Motor neuron (in vitro differentiated cells): ENCODE results near the gene VAT1L. TPM values are rescaled to one million over a fixed set of nuclear protein-coding genes. Genes with fewer than 3 reads are reported as not detected.
A peak's percentile ranks its signal among the peaks of the same experiment; 100 is the strongest.

Source experiments
- ATAC-seq, 8 experiments: fragments of 200-7000 bp; cut with Tn5 transposase; replicated peaks in 6 of 8; 2 replicates each; pipeline ENCODE4 v1.8.0; 2021; ENCODE audit warnings: mild to moderate bottlenecking in 8 of 8, moderate library complexity in 8 of 8
- H3K27ac ChIP-seq, 2 donors: fragments of 250-450 bp; sonication (Bioruptor Pico); 2 replicates each; pipeline ENCODE4 v1.9.0; 2021; ENCODE audit warnings: antibody characterized with exemption in 2 of 2, mild to moderate bottlenecking in 2 of 2, moderate library complexity in 1 of 2
- H3K4me1 ChIP-seq, 2 donors: fragments of 250-450 bp; sonication (Bioruptor Pico); replicated peaks in 1 of 2; 2 replicates each; pipeline ENCODE4 v1.6.1; 2021; ENCODE audit warnings: antibody characterized with exemption in 2 of 2, mild to moderate bottlenecking in 2 of 2, moderate library complexity in 1 of 2
- H3K4me3 ChIP-seq, 5 donors: fragments of 250-450 bp; sonication (Bioruptor Pico); 2 replicates each; pipeline ENCODE4 v1.9.0; 2021; ENCODE audit warnings: antibody characterized with exemption in 5 of 5, mild to moderate bottlenecking in 5 of 5, moderate library complexity in 4 of 5
- WGBS, 10 experiments: fragments of 450-650 bp; shearing (Covaris generic); methylation state at CpG; one replicate each; pipeline ENCODE4 v1.0.0; 2022; 5-methylcytosine and 5-hydroxymethylcytosine counted together
- in situ Hi-C, 9 experiments: fragments of 400-800 bp; cut with MboI; loops; one replicate each; pipeline ENCODE4 v1.15.0; 2021; ENCODE audit warnings: low sequenced_read_pairs in 9 of 9, low pct_unique_long_range_greater_than_20kb in 2 of 9; ENCODE audit not compliant: unreplicated experiment in 9 of 9
- total RNA-seq, 8 experiments: library from RNA; unstranded; fragments of 300-600 nt; gene quantifications; 2 replicates each; pipeline versions ENCODE4 v1.2.3 to v1.2.4, GENCODE V29; 2022

Gene VAT1L
- total RNA-seq, 8 experiments from 2014 or later: 0.17 to 195 (median 16.1) TPM

DNA sequence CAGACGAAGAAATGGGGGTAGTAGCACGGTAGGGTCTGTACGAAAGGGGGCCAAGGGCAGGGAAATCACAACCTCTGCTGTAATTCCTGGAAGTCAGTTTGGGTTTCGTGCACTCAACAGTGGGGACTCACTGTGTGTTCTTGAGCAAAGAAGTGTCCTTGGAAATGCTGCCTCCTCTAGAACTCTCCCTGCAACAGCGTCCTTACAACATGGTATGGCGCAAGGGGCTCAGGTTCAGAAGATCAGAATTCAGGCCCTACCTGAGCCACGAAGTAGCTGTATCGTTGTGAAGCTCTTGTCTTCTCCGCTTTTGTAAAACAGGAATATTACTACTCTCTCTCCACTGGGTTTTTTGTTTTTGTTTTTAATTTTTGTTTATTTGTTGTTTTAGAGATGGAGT is 127.7 kb downstream of the VAT1L start:
- no peak for ATAC-seq
- Histone ChIP-seq H3K4me3 (no peak overlapping the region), H3K4me1 (peaks cover 31 to 43% of the 10 kb centered on the region in 2 donors), H3K27ac (no peak overlapping the region)
- in situ Hi-C loops: no loop called here
- whole genome bisulfite sequencing, 10 experiments: 67 to 100% (median 92%) methylated on average over 2 to 6 of the region's 9 CpGs; no CpG with 5 or more reads in 1 of the 10 experiments

DNA sequence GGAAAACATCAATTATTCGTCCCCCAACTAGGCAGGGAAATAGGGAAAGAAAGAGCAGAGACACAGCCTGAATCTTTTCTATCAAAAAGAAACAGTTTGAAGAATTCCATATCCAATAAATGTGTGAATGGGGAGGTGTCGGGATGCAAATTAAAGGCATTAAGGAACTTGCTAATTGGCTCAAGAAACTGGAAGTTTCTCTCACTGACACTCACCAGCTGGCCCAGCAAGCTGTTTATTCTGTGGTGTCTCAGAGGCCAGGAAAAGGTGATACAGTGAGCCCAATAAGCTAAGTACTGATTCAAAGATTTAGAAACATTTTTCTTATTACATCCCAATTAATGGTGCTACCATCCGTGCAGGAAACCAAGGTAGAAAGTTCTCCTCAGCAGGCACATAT is 129.6 kb downstream of the VAT1L start:
- peaks cover 31 to 46% of the 10 kb centered on the region in 2 donors for H3K4me1 ChIP-seq
- H3K27ac ChIP-seq: no peak overlapping the region
- in situ Hi-C loops: no loop called here
- H3K4me3 ChIP-seq: no peak overlapping the region
- no peak for ATAC-seq
- 53 to 100% (median 77%) methylated on average over 1 to 3 of the region's 3 CpGs; no CpG with 5 or more reads in 2 of the 10 experiments for WGBS, 10 experiments

DNA sequence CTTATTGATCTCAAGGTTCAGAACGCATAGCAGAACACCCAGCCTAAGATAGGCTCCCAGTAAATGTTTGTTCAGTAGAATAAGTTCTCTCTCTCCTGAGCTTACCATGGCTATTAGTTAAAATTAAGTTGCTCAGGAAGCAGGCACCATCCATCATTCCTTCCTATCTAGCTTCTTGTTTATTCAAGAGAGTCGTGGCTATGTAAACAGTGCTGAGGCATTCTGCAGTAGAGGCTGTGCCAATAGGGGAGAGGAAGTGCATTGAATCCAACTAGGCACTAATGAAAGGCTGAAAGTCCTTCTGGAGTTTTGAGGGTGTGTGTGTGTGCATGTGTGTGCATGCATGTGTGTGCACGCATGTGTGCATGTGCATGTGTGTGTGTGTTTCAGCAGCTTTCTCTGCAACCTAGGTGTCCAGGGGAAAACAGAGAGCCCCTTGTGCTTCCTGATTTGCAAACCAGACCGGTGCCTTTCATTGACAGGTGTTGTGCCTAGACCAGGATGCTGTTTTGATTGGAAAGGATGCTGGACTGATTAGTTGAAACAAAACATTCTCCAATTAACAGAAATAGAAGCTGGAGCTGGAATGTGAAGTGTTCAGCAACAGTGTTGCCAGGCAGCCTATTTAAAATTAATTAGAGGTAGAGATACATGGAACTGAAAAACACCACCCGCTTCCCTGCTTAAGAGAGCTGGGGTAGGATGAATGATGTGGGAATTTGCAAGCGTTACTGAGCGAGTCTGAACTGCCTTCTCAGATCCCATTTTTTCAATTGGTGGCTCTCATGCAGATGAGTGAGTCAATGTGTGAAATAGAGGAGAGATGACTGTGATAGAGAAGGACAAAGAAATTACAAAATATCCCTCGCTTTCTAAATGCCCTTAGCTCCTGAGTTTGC is 130.7 kb downstream of the VAT1L start:
- peaks cover 23 to 47% of the 10 kb centered on the region in 2 donors for H3K4me1 ChIP-seq
- peak in 5 of 8 experiments; percentile 82 to 91 (median 90) for ATAC-seq
- H3K4me3 ChIP-seq: no peak overlapping the region
- in situ Hi-C loops: no loop called here
- WGBS, 10 experiments: 41 to 86% (median 54%) methylated on average over 1 to 7 of the region's 8 CpGs; no CpG with 5 or more reads in 1 of the 10 experiments
- H3K27ac ChIP-seq: peak overlapping the region in 1 of 2 donors; percentile 21

DNA sequence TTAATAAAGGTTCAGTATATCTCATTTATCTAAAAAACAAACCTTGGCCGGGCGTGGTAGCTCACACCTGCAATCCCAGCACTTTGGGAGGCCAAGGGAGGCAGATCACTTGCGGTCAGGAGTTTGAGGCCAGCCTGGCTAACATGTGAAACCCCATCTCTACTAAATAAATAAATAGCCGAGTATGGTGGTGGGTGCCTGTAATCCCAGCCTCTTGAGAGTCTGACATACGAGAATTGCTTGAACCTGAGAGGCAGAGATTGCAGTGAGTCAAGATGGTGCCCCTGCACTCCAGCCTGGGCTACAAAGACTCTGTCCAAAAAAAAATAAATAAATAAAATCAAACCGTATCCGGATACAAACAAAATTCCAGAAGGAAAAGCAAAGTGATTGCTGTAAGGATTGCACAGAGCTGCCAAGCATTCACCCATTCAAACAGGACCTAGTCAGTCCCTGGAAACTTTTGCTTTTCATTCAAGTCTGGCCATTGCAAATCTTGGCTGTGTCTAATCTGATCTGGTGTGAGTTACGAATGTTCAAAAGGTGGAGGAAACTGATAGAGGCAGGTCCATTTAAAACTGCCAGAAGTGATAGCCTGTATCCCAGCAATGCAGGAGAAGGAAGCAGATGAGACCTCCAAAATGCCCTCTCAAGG is 131.5 kb downstream of the VAT1L start:
- 51 to 100% (median 86%) methylated on average over 2 to 6 of the region's 8 CpGs; no CpG with 5 or more reads in 2 of the 10 experiments for WGBS, 10 experiments
- ATAC-seq: no peak
- in situ Hi-C loops: no loop called here
- Histone ChIP-seq H3K4me1 (peaks cover 18 to 48% of the 10 kb centered on the region in 2 donors), H3K27ac (peak overlapping the region in 1 of 2 donors; percentile 21), H3K4me3 (no peak overlapping the region)

DNA sequence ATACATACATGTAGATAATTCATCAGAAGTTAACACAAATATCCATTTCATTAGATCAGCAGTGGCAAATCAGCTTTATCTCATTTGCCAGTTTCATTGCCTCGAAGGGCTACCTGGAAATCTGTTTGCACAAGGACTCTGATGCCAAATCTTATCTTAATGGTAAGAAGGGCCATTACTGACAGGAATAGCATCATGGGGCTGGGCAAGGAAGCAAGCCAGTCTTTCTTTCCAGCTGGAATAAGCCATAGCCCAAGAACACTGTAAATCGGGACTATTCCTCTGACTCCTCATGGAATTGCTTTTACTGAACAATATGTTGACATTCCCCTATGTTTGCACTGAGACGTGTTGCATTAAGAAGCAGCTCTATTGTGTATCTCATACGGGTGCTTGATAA is 132.6 kb downstream of the VAT1L start:
- no peak for ATAC-seq
- Histone ChIP-seq H3K27ac (no peak overlapping the region), H3K4me3 (no peak overlapping the region), H3K4me1 (peaks cover 18 to 52% of the 10 kb centered on the region in 2 donors)
- 17 to 95% (median 76%) methylated on average over 1 to 4 of the region's 4 CpGs; no CpG with 5 or more reads in 3 of the 10 experiments for WGBS, 10 experiments
- in situ Hi-C loops: no loop called here

DNA sequence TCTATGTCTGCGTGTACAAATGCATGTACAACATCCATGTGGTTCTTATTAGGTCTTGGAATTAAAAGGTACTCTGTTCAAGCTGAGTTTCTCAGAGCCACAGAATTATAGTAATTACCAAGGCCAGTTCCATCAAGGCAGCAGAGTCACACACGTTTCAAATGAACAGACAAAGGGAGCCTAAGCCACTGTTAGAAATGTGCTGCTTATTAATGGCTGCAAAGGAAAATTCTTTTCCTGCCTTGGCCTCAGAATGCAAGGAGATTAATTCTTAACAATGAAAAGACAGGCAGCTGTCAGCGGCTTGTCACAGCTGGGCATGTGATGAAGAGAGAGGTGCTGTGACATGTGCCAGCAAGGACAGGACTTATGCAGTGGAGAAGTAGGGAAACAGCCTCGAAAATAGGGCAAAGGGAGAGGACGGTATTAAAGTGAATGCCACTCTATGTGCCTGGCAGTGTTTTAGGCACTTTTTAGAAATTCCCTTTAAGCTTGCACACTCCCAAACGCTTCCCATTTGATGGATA is 133.9 kb downstream of the VAT1L start:
- Histone ChIP-seq H3K27ac (no peak overlapping the region), H3K4me3 (no peak overlapping the region), H3K4me1 (peaks cover 18 to 52% of the 10 kb centered on the region in 2 donors)
- in situ Hi-C loops: no loop called here
- no peak for ATAC-seq
- 0 to 87% (median 60%) methylated on average over 1 to 4 of the region's 6 CpGs; no CpG with 5 or more reads in 1 of the 10 experiments for WGBS, 10 experiments

DNA sequence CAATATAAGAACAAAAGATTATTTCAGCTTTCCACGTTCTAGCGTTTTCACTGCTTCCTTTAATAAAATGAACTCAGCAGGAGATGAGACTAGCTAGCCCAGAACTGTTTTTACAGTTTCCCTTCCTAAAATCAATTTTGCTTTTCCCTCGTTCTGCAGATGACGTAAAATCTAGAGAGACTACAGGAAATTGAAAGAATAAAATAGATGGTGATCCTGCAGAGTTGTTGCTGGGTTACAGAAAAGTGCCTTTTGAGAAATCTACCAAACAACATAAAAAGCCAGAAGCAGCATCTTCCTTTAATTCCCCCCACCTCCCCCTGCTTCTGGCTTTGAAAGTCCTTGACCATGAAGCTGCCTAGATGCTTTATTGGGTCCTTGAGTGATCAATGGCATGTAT is 137.2 kb downstream of the VAT1L start:
- no peak overlapping the region for H3K27ac ChIP-seq
- peaks cover 0 to 27% of the 10 kb centered on the region in 2 donors for H3K4me1 ChIP-seq
- in situ Hi-C loops: no loop called here
- WGBS, 10 experiments: 68 to 94% (median 80%) methylated on average over 2 to 4 of the region's 4 CpGs; no CpG with 5 or more reads in 2 of the 10 experiments
- H3K4me3 ChIP-seq: no peak overlapping the region
- ATAC-seq: no peak

DNA sequence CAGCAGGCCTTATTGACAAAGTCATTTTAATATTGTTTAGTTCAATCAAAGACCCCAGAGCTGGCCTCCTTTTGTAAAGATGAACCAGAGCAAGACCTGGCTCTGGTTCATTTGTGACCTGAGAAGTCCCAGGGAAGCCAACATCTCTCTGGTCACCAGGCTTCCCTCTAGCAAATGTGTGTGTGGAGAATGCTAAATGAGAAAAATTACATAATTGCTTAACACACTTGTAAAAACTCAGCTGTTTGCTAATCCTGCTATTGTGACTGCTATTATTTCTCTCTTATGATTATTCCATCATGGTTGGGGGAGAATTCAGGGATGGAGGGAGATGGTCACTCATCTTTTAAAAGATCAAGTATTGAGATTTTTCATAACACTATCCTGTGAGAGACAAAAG is 139.7 kb downstream of the VAT1L start:
- Histone ChIP-seq H3K4me1 (peaks cover 0 to 17% of the 10 kb centered on the region in 2 donors), H3K4me3 (no peak overlapping the region), H3K27ac (no peak overlapping the region)
- in situ Hi-C loops: no loop called here
- peak in 2 of 8 experiments; percentile 52 to 62 for ATAC-seq

DNA sequence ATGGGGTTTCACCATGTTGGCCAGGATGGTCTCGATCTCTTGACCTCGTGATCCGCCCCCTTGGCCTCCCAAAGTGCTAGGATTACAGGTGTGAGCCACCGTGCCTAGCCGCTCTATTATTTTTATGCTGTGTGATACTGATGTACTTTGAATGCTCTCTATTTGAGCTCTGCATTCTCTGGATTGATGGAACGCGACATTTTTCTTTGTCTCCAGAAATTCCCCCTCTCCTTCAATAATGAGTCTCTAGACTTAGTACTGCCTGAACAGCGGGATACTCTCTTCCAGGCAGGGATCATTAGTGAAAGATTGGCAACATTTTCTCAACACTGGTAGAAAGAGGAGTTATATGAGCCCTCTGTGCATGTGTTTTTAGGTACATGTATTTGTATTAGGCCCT is 140.6 kb downstream of the VAT1L start:
- ATAC-seq: no peak
- Histone ChIP-seq H3K27ac (no peak overlapping the region), H3K4me3 (no peak overlapping the region), H3K4me1 (peaks cover 0 to 8% of the 10 kb centered on the region in 2 donors)
- WGBS, 10 experiments: 40 to 100% (median 95%) methylated on average over 1 to 8 of the region's 8 CpGs; no CpG with 5 or more reads in 5 of the 10 experiments
- in situ Hi-C loops: no loop called here

DNA sequence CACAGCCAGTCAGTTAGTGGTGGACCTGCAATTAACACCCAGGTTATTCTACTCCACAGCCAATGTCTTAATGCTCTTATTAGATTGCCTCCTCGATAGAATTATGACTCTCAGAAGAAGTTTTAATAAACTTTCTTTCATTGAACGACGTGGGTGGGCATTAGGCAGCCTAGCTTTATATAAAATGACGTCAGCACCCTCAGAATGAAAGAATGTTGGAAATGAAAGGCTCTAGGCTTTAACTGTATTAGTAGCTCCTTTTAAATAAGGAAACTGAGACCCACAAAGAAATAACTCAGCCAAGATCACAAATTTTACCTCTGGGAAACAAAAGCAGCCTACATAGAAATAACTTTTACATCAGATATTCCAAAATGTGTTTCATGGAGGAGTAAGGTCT is 142.7 kb downstream of the VAT1L start:
- no peak overlapping the region for H3K27ac ChIP-seq
- in situ Hi-C loops: no loop called here
- no peak for ATAC-seq
- H3K4me3 ChIP-seq: no peak overlapping the region
- no peaks in the 10 kb centered on the region for H3K4me1 ChIP-seq
- 0 to 100% (median 70%) methylated on average over 1 to 4 of the region's 4 CpGs for WGBS, 10 experiments

DNA sequence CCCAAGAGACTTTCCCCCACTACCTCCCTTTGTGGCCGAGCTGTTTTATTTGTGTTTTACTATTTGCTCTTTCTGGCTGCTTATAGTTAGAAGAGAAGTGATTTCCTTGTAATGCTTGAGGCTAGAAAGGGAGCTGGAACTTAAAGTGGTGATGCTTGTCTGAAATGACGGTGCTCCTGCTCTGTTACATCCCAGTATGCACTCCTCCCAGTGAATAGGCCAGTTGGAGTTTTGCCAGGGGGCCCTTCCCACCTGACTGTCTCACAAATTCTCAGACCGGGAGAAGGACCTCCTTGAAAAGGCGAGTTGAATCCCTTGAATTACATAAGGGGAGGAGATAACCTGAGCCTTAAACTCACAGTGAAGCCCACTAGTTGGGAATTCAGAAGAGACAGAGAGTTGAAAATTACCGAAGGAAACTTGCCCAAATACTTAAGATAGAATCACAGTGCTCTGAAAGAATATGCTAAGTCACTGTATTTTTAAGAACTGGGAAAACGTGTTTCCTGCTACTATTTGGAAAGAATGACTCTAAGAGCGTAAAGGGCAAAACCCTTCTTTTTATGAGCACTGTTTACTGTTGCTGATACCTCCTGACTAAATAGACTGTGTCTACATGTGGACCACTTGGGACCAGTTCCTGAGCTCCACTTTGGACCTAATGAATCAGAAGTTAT is 149.2 kb downstream of the VAT1L start:
- no peak overlapping the region for H3K4me3 ChIP-seq
- peak in 2 of 8 experiments; percentile 32 to 77 for ATAC-seq
- in situ Hi-C loops: no loop called here
- WGBS, 10 experiments: 0 to 100% (median 76%) methylated on average over 1 to 7 of the region's 7 CpGs; no CpG with 5 or more reads in 1 of the 10 experiments
- no peak overlapping the region for H3K27ac ChIP-seq
- peaks cover 0 to 3% of the 10 kb centered on the region in 2 donors for H3K4me1 ChIP-seq

DNA sequence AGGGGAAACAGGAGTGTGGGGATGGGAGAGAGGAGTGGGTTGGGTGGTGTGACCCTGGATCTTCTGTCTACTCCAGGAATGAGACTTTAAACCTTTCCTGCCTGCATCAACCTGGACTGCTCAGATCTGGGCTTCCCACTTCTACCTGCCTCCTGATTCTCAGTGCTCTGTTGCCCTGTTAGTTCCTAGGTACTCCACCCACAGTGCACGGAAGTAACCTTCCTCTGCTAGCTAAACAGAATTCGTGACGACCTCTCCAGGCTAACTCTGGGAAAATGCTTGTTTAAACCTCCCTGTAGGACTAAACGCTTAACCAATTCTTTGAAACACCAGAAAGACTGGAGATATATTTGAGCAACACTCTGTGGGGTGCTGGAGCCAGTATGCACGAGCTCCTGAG is 150.5 kb downstream of the VAT1L start:
- Histone ChIP-seq H3K27ac (no peak overlapping the region), H3K4me1 (peaks cover 0 to 3% of the 10 kb centered on the region in 2 donors), H3K4me3 (no peak overlapping the region)
- 60 to 89% (median 80%) methylated on average over 1 to 3 of the region's 5 CpGs; no CpG with 5 or more reads in 7 of the 10 experiments for WGBS, 10 experiments
- in situ Hi-C loops: no loop called here
- no peak for ATAC-seq
